Spinal cord (tissue), 10 donors: ENCODE measurements around the gene UGT1A3. TPM values are rescaled to one million over a fixed set of nuclear protein-coding genes. Genes with fewer than 3 reads are reported as not detected.
"Not testable (repeated sequence)": the region's sequence is repeated elsewhere in the genome, so short reads cannot be mapped to it uniquely, and the experiment has no call there.

Source experiments
- DNase-seq, 6 donors: peaks; one replicate each; pipeline versions ENCODE4 v3.0.0 to v3.0.0-alpha.2; 2013 to 2015; ENCODE audit warnings: low spot score in 6 of 6, low read depth in 4 of 6
- H3K27ac ChIP-seq: one replicate; pipeline ENCODE4 v1.5.1; 2013; ENCODE audit warnings: low read depth, low read length, control low read depth
- H3K27me3 ChIP-seq: one replicate; pipeline ENCODE4 v1.6.1; 2013; ENCODE audit warnings: low read length; ENCODE audit not compliant: control insufficient read depth, insufficient read depth
- H3K36me3 ChIP-seq: one replicate; pipeline ENCODE4 v1.6.1; 2013; ENCODE audit warnings: low read length; ENCODE audit not compliant: control insufficient read depth, insufficient read depth
- H3K4me1 ChIP-seq: one replicate; pipeline ENCODE4 v1.6.1; 2013; ENCODE audit warnings: low read length; ENCODE audit not compliant: control insufficient read depth, insufficient read depth
- H3K4me3 ChIP-seq: one replicate; pipeline ENCODE4 v1.5.1; 2013; ENCODE audit warnings: low read depth, low read length, control low read depth
- H3K9me3 ChIP-seq: one replicate; pipeline ENCODE4 v1.6.1; 2013; ENCODE audit warnings: low read length; ENCODE audit not compliant: control insufficient read depth, insufficient read depth
- WGBS: methylation state at CpG from one replicate; pipeline ENCODE4 v1.1.5; 2013; ENCODE audit warnings: missing lambda C conversion rate; ENCODE audit not compliant: insufficient coverage; 5-methylcytosine and 5-hydroxymethylcytosine counted together
- polyA plus RNA-seq, 2 donors: library from polyadenylated mRNA; unstranded; fragments of 120-200 nt; gene quantifications; one replicate each; pipeline ENCODE4 v1.2.1, GENCODE V29; 2013; ENCODE audit not compliant: insufficient read length in 2 of 2
- total RNA-seq, 2 donors: library from RNA; depleted of rRNA in 1 of 2; stranded (reverse); fragments of 120-200 nt in 1 of 2; fragments of >200 nt in 1 of 2; gene quantifications; one replicate each; pipeline versions ENCODE4 v1.2.3 to v1.2.4, GENCODE V29; 2013 to 2014
- donor health status: healthy.

Gene UGT1A3
- total and polyA plus RNA-seq, 4 donors: not detected

DNA sequence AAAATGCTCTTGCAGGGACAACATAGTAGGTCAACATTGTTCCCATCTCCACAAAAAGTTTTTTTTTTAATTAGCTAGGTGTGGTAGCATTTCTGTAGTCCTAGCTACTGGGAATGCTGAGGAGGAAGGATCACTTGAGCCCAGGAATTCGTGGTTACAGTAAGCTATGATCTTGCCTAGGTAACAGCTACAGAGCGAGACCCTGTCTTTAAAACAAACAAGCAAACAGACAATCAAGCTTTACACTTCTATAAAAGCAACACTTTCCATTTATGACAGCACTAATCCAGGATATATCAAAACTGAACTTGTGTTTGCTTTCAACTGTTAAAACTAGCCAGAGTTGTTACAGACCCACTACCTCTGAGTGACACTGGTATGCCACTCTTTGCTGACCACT is 12.0 kb downstream of the UGT1A3 start:
- no peak for DNase-seq
- Histone ChIP-seq H3K9me3 (no peaks in the 10 kb centered on the region), H3K36me3 (no peaks in the 10 kb centered on the region), H3K4me3 (no peak overlapping the region), H3K27ac (no peak overlapping the region), H3K27me3 (no peaks in the 10 kb centered on the region), H3K4me1 (no peaks in the 10 kb centered on the region)
- WGBS: 83% methylated on average over 1 of the region's 2 CpGs

DNA sequence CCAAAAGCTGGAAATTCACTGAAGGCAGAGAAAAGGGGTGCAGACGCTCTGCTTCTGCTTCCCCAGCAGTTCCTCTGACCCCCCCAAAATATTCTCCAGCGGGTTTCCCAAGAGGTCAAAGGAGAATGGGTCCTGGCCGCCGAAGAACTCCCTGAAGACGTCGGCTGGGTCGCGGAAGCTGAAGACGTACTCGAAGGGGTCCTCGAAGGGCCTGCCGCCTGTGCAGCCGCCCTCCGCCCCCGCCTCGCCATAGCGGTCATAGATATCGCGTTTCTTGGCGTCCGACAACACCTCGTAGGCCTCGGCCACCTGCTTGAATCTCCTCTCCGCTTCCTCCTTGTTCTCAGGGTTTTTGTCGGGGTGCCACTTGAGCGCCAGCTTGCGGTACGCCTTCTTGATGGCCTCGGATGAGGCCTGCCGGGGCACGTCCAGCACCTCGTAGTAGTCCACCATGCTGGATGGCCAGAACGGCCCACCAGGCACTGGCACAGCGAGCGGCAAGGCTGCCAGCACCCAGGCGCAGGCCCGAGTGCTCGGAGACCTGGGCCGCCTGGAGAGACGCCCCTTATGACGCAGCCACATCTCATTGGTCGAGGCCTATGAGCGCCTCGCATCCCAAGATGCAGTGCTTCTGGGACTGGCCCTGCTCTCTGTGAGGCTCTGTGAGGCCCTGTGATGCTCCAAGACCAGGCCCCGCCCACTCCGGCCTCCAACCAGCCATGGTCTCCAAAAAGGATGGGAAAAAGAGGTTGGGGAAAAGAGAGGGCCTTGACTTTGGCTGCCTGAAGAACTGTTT is 14.8 kb downstream of the UGT1A3 start:
- 95% methylated on average over 39 of the region's 46 CpGs for WGBS
- Histone ChIP-seq H3K36me3 (no peaks in the 10 kb centered on the region), H3K27ac (no peak overlapping the region), H3K4me1 (no peaks in the 10 kb centered on the region), H3K4me3 (no peak overlapping the region), H3K9me3 (no peaks in the 10 kb centered on the region), H3K27me3 (no peaks in the 10 kb centered on the region)
- DNase-seq: no peak

DNA sequence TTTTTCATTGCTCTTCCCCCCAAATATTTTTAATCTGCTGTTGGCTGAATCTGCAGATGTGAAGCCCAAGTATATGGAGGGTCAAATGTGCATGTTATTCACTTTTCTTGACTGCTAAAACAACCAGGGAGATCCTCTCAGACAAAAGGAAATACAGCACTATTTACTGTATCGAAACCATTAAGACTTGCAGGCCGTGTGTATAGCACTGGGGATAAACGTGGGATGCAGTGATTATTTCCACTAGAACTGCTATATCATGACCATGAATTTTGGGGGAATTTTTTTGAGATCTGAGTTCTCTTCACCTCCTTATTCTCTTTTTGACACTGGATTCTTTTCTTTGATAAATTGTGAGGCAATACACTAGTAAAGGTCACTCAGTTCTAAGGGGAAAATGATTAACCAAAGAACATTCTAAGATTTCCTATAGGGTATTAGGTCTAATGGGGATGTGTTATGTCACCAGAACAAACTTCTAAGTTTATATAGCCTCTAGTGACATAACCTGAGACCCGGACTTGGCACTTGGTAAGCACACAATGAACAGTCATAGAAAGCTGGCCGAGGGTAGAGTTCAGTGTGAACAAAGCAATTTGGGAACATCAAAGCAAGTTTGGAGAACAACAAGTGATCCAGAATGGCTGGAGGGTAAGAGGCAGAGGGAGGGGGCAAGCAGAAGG is 16.4 kb downstream of the UGT1A3 start:
- Histone ChIP-seq H3K9me3 (no peaks in the 10 kb centered on the region), H3K4me1 (no peaks in the 10 kb centered on the region), H3K4me3 (no peak overlapping the region), H3K27me3 (no peaks in the 10 kb centered on the region), H3K36me3 (no peaks in the 10 kb centered on the region), H3K27ac (no peak overlapping the region)
- no peak for DNase-seq
- WGBS: 40% methylated on average over 2 of the region's 5 CpGs

DNA sequence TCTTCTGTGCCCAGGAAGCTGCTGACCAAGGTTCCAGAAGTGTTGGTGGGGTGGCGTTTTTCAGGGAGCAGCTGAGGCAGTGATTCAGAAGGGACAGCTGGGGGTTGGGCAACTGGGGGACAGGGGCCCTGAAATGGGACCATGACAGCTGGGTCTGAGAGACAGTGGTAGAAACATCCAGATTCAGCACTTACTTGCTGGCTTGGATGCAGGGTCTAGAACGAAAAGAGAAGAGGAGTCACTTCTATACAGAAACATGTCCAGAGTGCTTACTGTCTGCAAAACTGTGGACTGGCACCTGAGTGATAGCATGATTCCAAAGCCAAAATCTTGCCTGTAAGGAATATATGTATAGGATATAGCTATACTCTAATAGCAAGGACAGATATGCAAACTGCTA is 17.0 kb downstream of the UGT1A3 start:
- H3K4me1 ChIP-seq, H3K27ac ChIP-seq, H3K36me3 ChIP-seq, H3K9me3 ChIP-seq, H3K27me3 ChIP-seq, H3K4me3 ChIP-seq, DNase-seq: not testable (repeated sequence)
- 79% methylated on average over 2 of the region's 2 CpGs for WGBS

GRCh38 chr2:233746475-233747282 is 17.8 kb downstream of the UGT1A3 start:
- Histone ChIP-seq H3K4me1 (no peaks in the 10 kb centered on the region), H3K36me3 (no peaks in the 10 kb centered on the region), H3K4me3 (no peak overlapping the region), H3K27ac (no peak overlapping the region), H3K27me3 (no peaks in the 10 kb centered on the region), H3K9me3 (peaks cover 8% of the 10 kb centered on the region)
- WGBS: 89% methylated on average over 7 of the region's 10 CpGs
- no peak for DNase-seq

GRCh38 chr2:233747283-233747544 is 18.4 kb downstream of the UGT1A3 start:
- Histone ChIP-seq H3K4me1 (no peaks in the 10 kb centered on the region), H3K9me3 (peaks cover 8% of the 10 kb centered on the region), H3K27ac (no peak overlapping the region), H3K36me3 (no peaks in the 10 kb centered on the region), H3K27me3 (no peaks in the 10 kb centered on the region), H3K4me3 (no peak overlapping the region)
- no peak for DNase-seq
- WGBS: 93% methylated on average over 6 of the region's 6 CpGs

DNA sequence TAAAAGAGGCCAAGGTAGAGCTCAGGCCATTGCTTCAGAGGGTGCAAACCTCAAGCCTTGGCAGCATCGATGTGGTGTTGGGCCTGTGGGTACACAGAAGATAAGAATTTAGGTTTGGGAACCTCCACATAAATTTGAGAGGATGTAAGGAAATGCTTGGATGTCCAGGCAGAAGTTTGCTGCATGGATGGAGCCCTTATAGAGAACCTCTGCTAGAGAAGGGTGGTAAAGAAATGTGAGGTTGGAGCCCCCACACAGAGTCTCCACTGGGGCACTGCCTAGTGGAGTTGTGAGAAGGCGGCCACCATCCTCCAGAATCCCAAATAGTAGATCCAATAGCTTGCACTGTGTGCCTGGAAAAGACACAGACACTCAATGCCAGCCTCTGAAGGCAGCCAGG is 21.8 kb downstream of the UGT1A3 start:
- H3K4me3 ChIP-seq, H3K36me3 ChIP-seq, H3K4me1 ChIP-seq, H3K27me3 ChIP-seq, H3K9me3 ChIP-seq, DNase-seq, H3K27ac ChIP-seq: not testable (repeated sequence)
- WGBS: 88% methylated on average over 2 of the region's 2 CpGs

DNA sequence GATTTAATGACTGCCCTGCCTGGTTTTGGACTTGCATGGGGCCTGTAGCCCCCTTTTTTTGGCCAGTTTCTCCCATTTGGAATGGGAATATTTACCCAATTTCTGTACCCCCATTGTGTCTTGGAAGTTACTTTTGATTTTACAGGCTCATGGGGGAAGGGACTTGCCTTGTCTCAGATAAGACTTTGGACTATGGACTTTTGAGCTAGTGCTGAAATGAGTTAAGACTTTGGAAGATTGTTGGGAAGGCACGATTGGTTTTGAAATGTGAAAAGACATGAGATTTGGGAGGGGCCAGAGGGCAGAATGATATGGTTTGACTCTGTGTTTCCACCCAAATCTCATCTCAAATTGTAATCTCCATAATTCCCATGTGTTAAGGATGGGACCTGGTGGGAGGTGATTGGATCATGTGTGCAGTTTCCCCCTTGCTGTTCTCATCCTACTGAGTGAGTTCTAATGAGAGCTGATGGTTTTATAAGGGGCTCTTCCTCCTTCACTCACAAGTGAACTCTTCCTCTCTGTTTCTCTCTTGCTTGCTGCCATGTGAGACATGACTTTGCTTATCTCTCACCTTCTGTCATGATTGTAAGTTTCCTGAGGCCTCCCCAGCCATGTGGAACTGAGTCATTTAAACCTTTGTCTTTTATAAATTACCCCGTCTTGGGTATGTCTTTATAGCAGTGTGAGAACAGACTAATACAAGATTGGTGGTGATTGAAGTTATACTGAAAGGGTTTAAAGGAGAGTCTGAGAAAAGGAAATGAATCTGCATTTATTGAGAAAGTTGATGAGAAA is 22.6 kb downstream of the UGT1A3 start:
- not testable (repeated sequence) for H3K27ac ChIP-seq, H3K27me3 ChIP-seq, H3K36me3 ChIP-seq, DNase-seq, H3K9me3 ChIP-seq, H3K4me3 ChIP-seq, H3K4me1 ChIP-seq
- 80% methylated on average over 1 of the region's 2 CpGs for WGBS

GRCh38 chr2:233754872-233755611 is 26.2 kb downstream of the UGT1A3 start:
- Histone ChIP-seq H3K4me1 (peaks cover under 1% of the 10 kb centered on the region), H3K27ac (no peak overlapping the region), H3K36me3 (no peaks in the 10 kb centered on the region), H3K4me3 (no peak overlapping the region), H3K27me3 (no peaks in the 10 kb centered on the region), H3K9me3 (peaks cover 8% of the 10 kb centered on the region)
- WGBS: 95% methylated on average over 42 of the region's 44 CpGs
- DNase-seq: no peak
